ENCODE measurements around the gene SLC44A4. TPM values are rescaled to one million over a fixed set of nuclear protein-coding genes. Genes with fewer than 3 reads are reported as not detected.
"Not testable (repeated sequence)": the region's sequence is repeated elsewhere in the genome, so short reads cannot be mapped to it uniquely, and the experiment has no call there.

Gene SLC44A4
- total RNA-seq, 2 donors from 2014 or later: 546 to 779 TPM

GRCh38 chr6:31911826-31912585 lies 33.2 kb upstream of the SLC44A4 start:
- intact Hi-C loops (cut with DNase I): no loop called here
- no peaks in the 10 kb centered on the region for H3K36me3 ChIP-seq
- H3K9ac ChIP-seq (ENCODE audit: low read depth in 2 of 2, low read length in 2 of 2): no peak overlapping the region
- H3K4me1 ChIP-seq: no peaks in the 10 kb centered on the region
- no peak for TF ChIP-seq CTCF (IDR thresholded peaks at IDR 0.05)
- H3K9me3 ChIP-seq: no peaks in the 10 kb centered on the region
- H3K4me3 ChIP-seq: no peak overlapping the region
- no peak overlapping the region for H3K27ac ChIP-seq
- DNase-seq: no peak
- H3K27me3 ChIP-seq: no peaks in the 10 kb centered on the region

- intact Hi-C loops (cut with DNase I); H3K4me3 ChIP-seq: not testable (repeated sequence)
These were observed 30.5 kb upstream of the SLC44A4 start for GRCh38 chr6:31909298-31909697.

GRCh38 chr6:31908791-31909190 lies 30.0 kb upstream of the SLC44A4 start:
- Histone ChIP-seq H3K36me3 (no peaks in the 10 kb centered on the region), H3K4me3 (no peak overlapping the region), H3K4me1 (no peaks in the 10 kb centered on the region), H3K27me3 (no peaks in the 10 kb centered on the region), H3K9me3 (no peaks in the 10 kb centered on the region), H3K9ac (ENCODE audit: low read depth in 2 of 2, low read length in 2 of 2) (no peak overlapping the region), H3K27ac (no peak overlapping the region)
- no peak for DNase-seq
- no peak for TF ChIP-seq CTCF (IDR thresholded peaks at IDR 0.05)
- intact Hi-C loops (cut with DNase I): no loop called here

More at GRCh38 chr6:31909298-31909697, 30.5 kb upstream of the SLC44A4 start:
- not testable (repeated sequence) for H3K27ac ChIP-seq; H3K9me3 ChIP-seq; H3K9ac ChIP-seq (ENCODE audit: low read depth in 2 of 2, low read length in 2 of 2); H3K4me1 ChIP-seq; DNase-seq; H3K27me3 ChIP-seq; H3K36me3 ChIP-seq

GRCh38 chr6:31908255-31908654 lies 29.5 kb upstream of the SLC44A4 start:
- H3K27ac ChIP-seq; H3K9me3 ChIP-seq; intact Hi-C loops (cut with DNase I); H3K4me1 ChIP-seq; H3K9ac ChIP-seq (ENCODE audit: low read depth in 2 of 2, low read length in 2 of 2); H3K36me3 ChIP-seq; H3K27me3 ChIP-seq; H3K4me3 ChIP-seq; DNase-seq: not testable (repeated sequence)

GRCh38 chr6:31907158-31907813 lies 28.5 kb upstream of the SLC44A4 start:
- no peaks in the 10 kb centered on the region for H3K9me3 ChIP-seq
- no peak for TF ChIP-seq CTCF (IDR thresholded peaks at IDR 0.05)
- no peak overlapping the region for H3K4me3 ChIP-seq
- no peak for DNase-seq
- H3K27ac ChIP-seq: no peak overlapping the region
- no peaks in the 10 kb centered on the region for H3K4me1 ChIP-seq
- H3K27me3 ChIP-seq: no peaks in the 10 kb centered on the region
- H3K36me3 ChIP-seq: no peaks in the 10 kb centered on the region
- intact Hi-C loops (cut with DNase I): no loop called here
- no peak overlapping the region for H3K9ac ChIP-seq (ENCODE audit: low read depth in 2 of 2, low read length in 2 of 2)

GRCh38 chr6:31906727-31907126 lies 27.9 kb upstream of the SLC44A4 start:
- DNase-seq; H3K27ac ChIP-seq; H3K9ac ChIP-seq (ENCODE audit: low read depth in 2 of 2, low read length in 2 of 2); H3K4me3 ChIP-seq; H3K36me3 ChIP-seq; H3K9me3 ChIP-seq; H3K4me1 ChIP-seq; H3K27me3 ChIP-seq; intact Hi-C loops (cut with DNase I): not testable (repeated sequence)

GRCh38 chr6:31906122-31906521 lies 27.3 kb upstream of the SLC44A4 start:
- H3K27me3 ChIP-seq: no peaks in the 10 kb centered on the region
- no peak overlapping the region for H3K9ac ChIP-seq (ENCODE audit: low read depth in 2 of 2, low read length in 2 of 2)
- DNase-seq: no peak
- no peak overlapping the region for H3K27ac ChIP-seq
- no peaks in the 10 kb centered on the region for H3K4me1 ChIP-seq
- H3K36me3 ChIP-seq: no peaks in the 10 kb centered on the region
- intact Hi-C loops (cut with DNase I): no loop called here
- no peak overlapping the region for H3K4me3 ChIP-seq
- TF ChIP-seq CTCF (IDR thresholded peaks at IDR 0.05): no peak
- no peaks in the 10 kb centered on the region for H3K9me3 ChIP-seq
